H1 (cell line): ENCODE measurements around the gene RSU1. TPM values are rescaled to one million over a fixed set of nuclear protein-coding genes. Genes with fewer than 3 reads are reported as not detected.

Experiments used
- CTCF ChIA-PET: fragments of 300-600 bp; sonication (Branson Sonifier 250); formaldehyde crosslinking; loops from one replicate; lab custom pipeline; 2021; ENCODE audit not compliant: partially characterized antibody; lab: Charles Lee
- POLR2A ChIA-PET: fragments of 300-600 bp; sonication (Branson Sonifier 250); formaldehyde crosslinking; loops from one replicate; lab custom pipeline; 2021; ENCODE audit warnings: inconsistent platforms; ENCODE audit not compliant: partially characterized antibody; lab: Charles Lee
- DNase-seq, 2 experiments: peaks; one replicate each; pipeline versions ENCODE4 v3.0.0 to v3.0.0-alpha.2; 2010 to 2022; ENCODE audit warnings: low spot score in 2 of 2, low read depth in 1 of 2, mixed read lengths in 1 of 2
- FAIRE-seq: peaks from 2 replicates; lab custom pipeline; 2011; peaks lifted over from hg19 to GRCh38; lab: Jason Lieb, UNC
- H2AFZ ChIP-seq: 2 replicates; pipeline ENCODE4 v1.8.1; 2012; ENCODE audit warnings: low read length, inconsistent platforms
- H2AK5ac ChIP-seq: 2 replicates; pipeline ENCODE4 v1.6.1; 2013; ENCODE audit warnings: low read depth, low read length
- H2BK120ac ChIP-seq: replicated peaks from 2 replicates; pipeline ENCODE3; 2013; ENCODE audit warnings: low read depth, low read length, inconsistent platforms
- H2BK12ac ChIP-seq: 2 replicates; pipeline ENCODE4 v1.6.1; 2013; ENCODE audit warnings: low read depth, low read length
- H2BK15ac ChIP-seq: 2 replicates; pipeline ENCODE4 v1.6.1; 2013; ENCODE audit warnings: low read length
- H2BK20ac ChIP-seq: 2 replicates; pipeline ENCODE4 v1.6.1; 2013; ENCODE audit warnings: low read length
- H2BK5ac ChIP-seq: 2 replicates; pipeline ENCODE4 v1.6.1; 2013; ENCODE audit warnings: low read depth, low read length
- H3K14ac ChIP-seq: 2 replicates; pipeline ENCODE4 v1.6.1; 2013; ENCODE audit warnings: inconsistent platforms; ENCODE audit not compliant: insufficient read length
- H3K18ac ChIP-seq: 2 replicates; pipeline ENCODE4 v1.6.1; 2013; ENCODE audit warnings: low read length; ENCODE audit errors: extremely low read depth
- H3K23ac ChIP-seq: 2 replicates; pipeline ENCODE4 v1.6.1; 2013; ENCODE audit warnings: inconsistent platforms; ENCODE audit not compliant: insufficient read length
- H3K23me2 ChIP-seq: 2 replicates; pipeline ENCODE4 v1.6.1; 2013; ENCODE audit warnings: low read depth, low read length
- H3K27ac ChIP-seq: 2 replicates; pipeline ENCODE4 v1.6.1; 2011; ENCODE audit warnings: low read depth, low read length, inconsistent platforms
- H3K27me3 ChIP-seq, 4 experiments: replicated peaks in 1 of 4; 1 replicate in 1 of 4; 2 replicates in 3 of 4; pipeline versions ENCODE4 v1.6.1 to v1.8.1; 2011 to 2013; ENCODE audit warnings: low read length in 3 of 4, mild to moderate bottlenecking in 3 of 4, inconsistent platforms in 2 of 4, mixed read lengths in 2 of 4, moderate library complexity in 1 of 4; ENCODE audit not compliant: control insufficient read depth in 3 of 4, insufficient read depth in 3 of 4; ENCODE audit errors: extremely low read depth in 1 of 4
- H3K36me3 ChIP-seq, 4 experiments: 2 replicates each; pipeline versions ENCODE4 v1.6.1 to v1.8.1; 2011 to 2013; ENCODE audit warnings: mild to moderate bottlenecking in 4 of 4, low read length in 3 of 4, moderate library complexity in 2 of 4, control low read depth in 1 of 4, inconsistent platforms in 1 of 4; ENCODE audit not compliant: insufficient read depth in 4 of 4, control insufficient read depth in 2 of 4
- H3K4ac ChIP-seq: replicated peaks from 2 replicates; pipeline ENCODE3; 2013; ENCODE audit warnings: low read length, low read depth, mixed read lengths, inconsistent platforms; ENCODE audit not compliant: insufficient read length
- H3K4me1 ChIP-seq, 4 experiments: replicated peaks in 1 of 4; 1 replicate in 1 of 4; 2 replicates in 3 of 4; pipeline versions ENCODE4 v1.6.1 to v1.8.1; 2011 to 2013; ENCODE audit warnings: low read length in 3 of 4, inconsistent platforms in 2 of 4, mixed read lengths in 1 of 4; ENCODE audit not compliant: insufficient read depth in 4 of 4, control insufficient read depth in 3 of 4
- H3K4me2 ChIP-seq, 2 experiments: 2 replicates each; pipeline versions ENCODE4 v1.6.1 to v1.8.1; 2011 to 2013; ENCODE audit warnings: low read depth in 2 of 2, low read length in 2 of 2, control low read depth in 1 of 2, inconsistent platforms in 1 of 2, mild to moderate bottlenecking in 1 of 2; ENCODE audit not compliant: insufficient read depth in 1 of 2
- H3K4me3 ChIP-seq, 4 experiments: fragments of 200-600, 300-600 bp in 1 of 4; sonication (generic), shearing (Covaris generic), sonication (Bioruptor Twin) in 1 of 4; 2 replicates each; pipeline versions ENCODE4 v1.5.1 to v1.8.1; 2011 to 2016; ENCODE audit warnings: low read length in 4 of 4, low read depth in 3 of 4, control low read depth in 2 of 4, inconsistent platforms in 2 of 4, mild to moderate bottlenecking in 2 of 4, mixed read lengths in 1 of 4, moderate library complexity in 1 of 4; ENCODE audit not compliant: insufficient read depth in 2 of 4; ENCODE audit errors: extremely low read depth in 1 of 4
- H3K56ac ChIP-seq: replicated peaks from 2 replicates; pipeline ENCODE3; 2013; ENCODE audit warnings: low read depth, mild to moderate bottlenecking, mixed read lengths, low read length, inconsistent platforms; ENCODE audit not compliant: insufficient read length
- H3K79me1 ChIP-seq: 2 replicates; pipeline ENCODE4 v1.6.1; 2013; ENCODE audit warnings: low read depth, low read length, control low read depth
- H3K79me2 ChIP-seq, 2 experiments: 2 replicates each; pipeline versions ENCODE4 v1.6.1 to v1.8.1; 2012 to 2013; ENCODE audit warnings: low read length in 2 of 2, mild to moderate bottlenecking in 2 of 2, inconsistent platforms in 1 of 2; ENCODE audit not compliant: insufficient read depth in 2 of 2, control insufficient read depth in 1 of 2
- H3K9ac ChIP-seq, 4 experiments: replicated peaks in 1 of 4; 1 replicate in 1 of 4; 2 replicates in 3 of 4; pipeline versions ENCODE4 v1.6.1 to v1.8.1; 2011 to 2013; ENCODE audit warnings: low read depth in 3 of 4, low read length in 3 of 4, control low read depth in 2 of 4, mild to moderate bottlenecking in 2 of 4, moderate library complexity in 2 of 4, inconsistent platforms in 1 of 4; ENCODE audit errors: extremely low read depth in 1 of 4
- H3K9me3 ChIP-seq, 2 experiments: 2 replicates each; pipeline versions ENCODE4 v1.6.1 to v1.8.1; 2012 to 2013; ENCODE audit warnings: mild to moderate bottlenecking in 2 of 2, moderate library complexity in 2 of 2, control low read depth in 1 of 2, inconsistent platforms in 1 of 2, low read depth in 1 of 2, low read length in 1 of 2, mixed read lengths in 1 of 2; ENCODE audit not compliant: insufficient read depth in 2 of 2
- H4K20me1 ChIP-seq, 2 experiments: replicated peaks in 1 of 2; 2 replicates each; pipeline versions ENCODE3 to v1.8.1; 2011 to 2013; ENCODE audit warnings: inconsistent platforms in 2 of 2, low read length in 2 of 2, mild to moderate bottlenecking in 1 of 2; ENCODE audit not compliant: insufficient read depth in 2 of 2, control insufficient read depth in 1 of 2
- H4K5ac ChIP-seq: 2 replicates; pipeline ENCODE4 v1.6.1; 2013; ENCODE audit warnings: low read length, low read depth, mixed read lengths, inconsistent platforms; ENCODE audit not compliant: insufficient read length
- H4K8ac ChIP-seq: 2 replicates; pipeline ENCODE4 v1.8.0; 2013; ENCODE audit warnings: mild to moderate bottlenecking, moderate library complexity, low read length, inconsistent platforms; ENCODE audit not compliant: insufficient read depth; ENCODE audit errors: extremely low read depth
- H4K91ac ChIP-seq: replicated peaks from 2 replicates; pipeline ENCODE3; 2013; ENCODE audit warnings: low read length, mixed read lengths, inconsistent platforms; ENCODE audit not compliant: insufficient read length
- CBX8 ChIP-seq: fragments of 300-800, 300-1000 bp; sonication (generic); IDR thresholded peaks from 2 replicates; pipeline ENCODE4 v1.7.1; 2016; ENCODE audit warnings: low read depth, low read length, borderline replicate concordance
- CTBP2 ChIP-seq: IDR thresholded peaks from 2 replicates; pipeline ENCODE4 v1.7.0; 2011; ENCODE audit warnings: borderline replicate concordance, mild to moderate bottlenecking, moderate library complexity, mixed read lengths, low read length; ENCODE audit not compliant: insufficient read depth, insufficient read length
- GABPA ChIP-seq: IDR thresholded peaks from 2 replicates; pipeline ENCODE4 v1.6.1; 2011; ENCODE audit warnings: mild to moderate bottlenecking, low read length, moderate library complexity, borderline replicate concordance; ENCODE audit not compliant: insufficient read depth
- HDAC2 ChIP-seq, 2 experiments: fragments of 300-600 bp in 1 of 2; sonication (generic) in 1 of 2; IDR thresholded peaks; 2 replicates each; pipeline ENCODE4 v1.6.1; 2011 to 2012; ENCODE audit warnings: low read depth in 2 of 2, low read length in 2 of 2, mild to moderate bottlenecking in 2 of 2, moderate library complexity in 2 of 2, borderline replicate concordance in 1 of 2, inconsistent platforms in 1 of 2
- JUND ChIP-seq: IDR thresholded peaks from 2 replicates; pipeline ENCODE4 v1.6.1; 2011; ENCODE audit warnings: mild to moderate bottlenecking, improper control_type of control experiment, low read length
- KDM1A ChIP-seq: fragments of 200-600, 300-600 bp; sonication (generic); IDR thresholded peaks from 2 replicates; pipeline ENCODE4 v1.7.1; 2016; ENCODE audit warnings: mild to moderate bottlenecking, low read length, borderline replicate concordance
- PHF8 ChIP-seq: fragments of 200-600 bp; sonication (generic); conservative IDR thresholded peaks from 2 replicates; pipeline ENCODE4 v1.7.1; 2012; ENCODE audit warnings: low read depth, mild to moderate bottlenecking, inconsistent platforms, low read length, moderate library complexity
- WGBS, 2 experiments: shearing (Covaris generic) in 1 of 2; methylation state at CpG; one replicate each; pipeline versions ENCODE4 v1.1.6 to v1.1.7; 2013 to 2015; ENCODE audit warnings: low lambda C conversion rate in 2 of 2, mixed read lengths in 2 of 2, inconsistent platforms in 1 of 2, low coverage in 1 of 2, missing lambda C conversion rate in 1 of 2; ENCODE audit not compliant: insufficient replicate concordance in 2 of 2, insufficient coverage in 1 of 2, insufficient read length in 1 of 2; ENCODE audit errors: extremely low coverage in 1 of 2, missing lambda C conversion rate in 1 of 2; 5-methylcytosine and 5-hydroxymethylcytosine counted together
- polyA plus RNA-seq, 7 experiments: library from polyadenylated mRNA; depleted of rRNA in 3 of 7; stranded (reverse) in 5 of 7; unstranded in 2 of 7; fragments of >200 nt in 5 of 7; fragments of 200-250 nt in 2 of 7; gene quantifications; 1 replicate in 5 of 7; 2 replicates in 1 of 7; 4 replicates in 1 of 7; pipeline versions ENCODE4 v1.2.1 to v1.2.3, GENCODE V29; 2011 to 2013; ENCODE audit warnings: missing spikeins in 2 of 7, mixed read lengths in 2 of 7
- total RNA-seq: library from RNA; stranded (reverse); fragmentation: NEBNext Ultra II Directional; extraction: Animal tissue kit (Norgen Biotek cat#: 25700); gene quantifications from 2 replicates; pipeline ENCODE4 v1.2.1, GENCODE V29; 2021

Gene RSU1
- total and polyA plus RNA-seq, 2 of the 8 experiments (the other 6 are each of a cell fraction or from before 2014, with no cell fraction given), result 50.0 to 68.2 TPM

DNA sequence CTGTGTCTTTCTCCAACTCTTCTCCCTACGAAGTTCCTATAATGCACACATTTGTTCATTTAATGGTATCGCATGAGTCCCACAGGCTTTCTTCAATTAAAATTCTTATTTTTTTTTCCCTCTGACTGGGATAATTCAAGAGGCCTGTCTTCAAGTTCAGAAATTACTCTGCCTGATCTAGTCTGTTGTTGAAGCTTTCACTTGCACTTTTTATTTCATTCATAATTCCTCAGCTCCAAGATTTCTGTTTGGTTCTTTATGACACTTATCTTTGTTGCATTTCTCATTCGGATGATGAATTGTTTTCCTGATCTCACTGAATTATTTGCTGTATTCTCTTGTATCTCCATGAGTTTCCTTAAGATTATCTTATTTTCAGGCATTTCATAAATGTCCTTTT is 103.9 kb downstream of the RSU1 start:
- no peak overlapping the region for H4K5ac ChIP-seq
- H4K91ac ChIP-seq, result no peak overlapping the region
- H3K27ac ChIP-seq, result no peak overlapping the region
- WGBS, 2 experiments, result 97% methylated on average over 3 of the region's 3 CpGs; no CpG with 5 or more reads in 1 of the 2 experiments
- H2BK120ac ChIP-seq, result no peak overlapping the region
- no peaks in the 10 kb centered on the region for H3K27me3 ChIP-seq
- no peak overlapping the region for H3K4ac ChIP-seq
- FAIRE-seq (no peak), DNase-seq (no peak)
- no peak overlapping the region for H2BK12ac ChIP-seq
- no peaks in the 10 kb centered on the region for H3K4me1 ChIP-seq
- no peak overlapping the region for H3K56ac ChIP-seq
- CTCF ChIA-PET, result no interaction called here
- H2BK20ac ChIP-seq, result no peak overlapping the region
- H2AK5ac ChIP-seq, result no peak overlapping the region
- no peak overlapping the region for H2BK15ac ChIP-seq
- no peak for TF ChIP-seq GABPA
- TF ChIP-seq JUND, result no peak
- TF ChIP-seq PHF8, result no peak
- TF ChIP-seq HDAC2 (IDR thresholded peaks at IDR 0.05; ENCODE audit: borderline replicate concordance in 1 of 2, low read depth in 2 of 2, low read length in 2 of 2), result no peak
- TF ChIP-seq CBX8, result no peak
- no peak for TF ChIP-seq CTBP2
- no peak for TF ChIP-seq KDM1A
- no peak overlapping the region for H3K14ac ChIP-seq
- H3K23me2 ChIP-seq, result no peaks in the 10 kb centered on the region
- H2BK5ac ChIP-seq, result no peak overlapping the region
- no peaks in the 10 kb centered on the region for H4K20me1 ChIP-seq
- H3K18ac ChIP-seq, result no peak overlapping the region
- H3K4me3 ChIP-seq, result no peak overlapping the region
- H3K36me3 ChIP-seq, result no peaks in the 10 kb centered on the region
- no peak overlapping the region for H3K4me2 ChIP-seq
- H3K23ac ChIP-seq, result no peak overlapping the region
- no peak overlapping the region for H2AFZ ChIP-seq
- no peaks in the 10 kb centered on the region for H3K79me1 ChIP-seq
- peaks cover 9 to 13% of the 10 kb centered on the region in 2 experiments for H3K9me3 ChIP-seq
- H3K9ac ChIP-seq, result no peak overlapping the region
- no peak overlapping the region for H4K8ac ChIP-seq
- POLR2A ChIA-PET, result no interaction called here
- H3K79me2 ChIP-seq, result no peaks in the 10 kb centered on the region
